ENCODE measurements around the gene MRPL37.

DNA sequence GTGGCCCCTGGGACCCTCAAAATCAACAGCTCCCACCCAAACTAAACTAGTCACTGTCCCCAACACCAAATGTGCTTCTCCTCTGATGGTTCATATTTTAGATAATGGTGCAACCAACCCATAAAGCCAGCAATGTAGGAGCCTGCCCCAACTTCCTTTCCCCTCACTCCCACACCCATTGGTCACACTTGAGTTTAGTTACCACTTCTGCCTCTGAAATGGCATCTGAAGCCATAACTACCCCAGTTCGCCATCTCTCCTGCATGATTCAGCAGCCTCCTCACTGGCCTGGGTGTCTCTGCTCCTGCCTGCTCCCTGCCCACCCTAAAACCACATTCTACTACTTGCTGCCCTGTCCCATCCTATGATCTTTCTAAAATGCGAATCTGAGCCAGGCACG lies 43.8 kb upstream of the MRPL37 start:
- no peak for TF ChIP-seq EZH2 (IDR thresholded peaks at IDR 0.05)
- TF ChIP-seq POLR2AphosphoS5 (IDR thresholded peaks at IDR 0.05; ENCODE audit: borderline replicate concordance, low read depth, low read length): no peak
- TF ChIP-seq FOXP2 (optimal IDR thresholded peaks at IDR 0.05; ENCODE audit: control extremely low read depth, extremely low read length, insufficient read depth): no peak
